VCaP (cell line): ENCODE results near the gene NUP214.

Experiments used
- H3K27ac ChIP-seq: fragments of 450-650 bp; 2 replicates; pipeline ENCODE4 v1.5.1; 2017
- CTCF ChIP-seq: fragments of 450-650 bp; conservative IDR thresholded peaks from 2 replicates; pipeline ENCODE4 v1.5.1; 2017; ENCODE audit warnings: mild to moderate bottlenecking, moderate library complexity

Gene NUP214

GRCh38 chr9:131222460-131222859 is 97.1 kb downstream of the NUP214 start:
- TF ChIP-seq CTCF: no peak

GRCh38 chr9:131226226-131226625 is 100.8 kb downstream of the NUP214 start:
- TF ChIP-seq CTCF: no peak
- peak overlapping the region; percentile 77 for H3K27ac ChIP-seq

More at GRCh38 chr9:131222460-131222859, 97.1 kb downstream of the NUP214 start:
- peak overlapping the region; percentile 58 for H3K27ac ChIP-seq

- peak; percentile 28 for TF ChIP-seq CTCF
- H3K27ac ChIP-seq: peak overlapping the region; percentile 77
Measured at GRCh38 chr9:131227112-131227958, 101.9 kb downstream of the NUP214 start.

GRCh38 chr9:131227959-131228460 is 102.6 kb downstream of the NUP214 start:
- H3K27ac ChIP-seq: peak overlapping the region; percentile 77
- TF ChIP-seq CTCF: no peak

- H3K27ac ChIP-seq: no peak overlapping the region
- TF ChIP-seq CTCF: no peak
Measured at GRCh38 chr9:131228988-131229387, 103.6 kb downstream of the NUP214 start.

- no peak overlapping the region for H3K27ac ChIP-seq
Measured at GRCh38 chr9:131233556-131233955, 108.2 kb downstream of the NUP214 start.

More at GRCh38 chr9:131233556-131233955, 108.2 kb downstream of the NUP214 start:
- TF ChIP-seq CTCF: no peak
